Activated B cell treated with CpG ODN at 0.5 μM for 24 hours (primary cell): ENCODE measurements around the gene RRAS. TPM values are rescaled to one million over a fixed set of nuclear protein-coding genes. Genes with fewer than 3 reads are reported as not detected.

Experiments used
- ATAC-seq: fragments of 200-7000 bp; cut with Tn5 transposase; one replicate; pipeline ENCODE4 v1.10.0; 2021; ENCODE audit warnings: low read depth, mild to moderate bottlenecking, moderate library complexity
- CTCF ChIA-PET: fragments of 350-600 bp; sonication (Branson Sonifier 250); formaldehyde crosslinking; loops from one replicate; lab custom pipeline; 2021; ENCODE audit warnings: antibody characterized with exemption; lab: Charles Lee
- POLR2A ChIA-PET: fragments of 350-600 bp; sonication (Branson Sonifier 250); formaldehyde crosslinking; loops from one replicate; lab custom pipeline; 2021; ENCODE audit warnings: antibody characterized with exemption; lab: Charles Lee
- DNase-seq: peaks from one replicate; pipeline ENCODE4 v3.0.0; 2022
- H3K27ac Mint-ChIP-seq: one replicate; pipeline ENCODE4 v1.8.0; 2020; ENCODE audit warnings: mixed read lengths
- H3K27me3 Mint-ChIP-seq: one replicate; pipeline ENCODE4 v1.8.0; 2021; ENCODE audit warnings: mixed read lengths
- H3K36me3 Mint-ChIP-seq: one replicate; pipeline ENCODE4 v1.8.0; 2021; ENCODE audit warnings: low read depth, mixed read lengths
- H3K4me1 Mint-ChIP-seq: one replicate; pipeline ENCODE4 v1.8.0; 2021; ENCODE audit warnings: mixed read lengths
- H3K4me3 Mint-ChIP-seq: one replicate; pipeline ENCODE4 v1.8.0; 2020; ENCODE audit warnings: mild to moderate bottlenecking, mixed read lengths
- H3K9me3 Mint-ChIP-seq: one replicate; pipeline ENCODE4 v1.8.0; 2020; ENCODE audit warnings: mixed read lengths
- CTCF ChIP-seq: fragments of 200-600 bp; IDR thresholded peaks from one replicate; pipeline ENCODE4 v1.8.0; 2022; ENCODE audit warnings: antibody characterized with exemption, mild to moderate bottlenecking
- intact Hi-C: fragments of 100-400 bp; cut with micrococcal nuclease; formaldehyde crosslinking; loops from one replicate; pipeline ENCODE4 v1.15.1; 2024
- total RNA-seq: library from RNA; stranded (reverse); gene quantifications from 2 replicates; pipeline ENCODE4 v1.2.3, GENCODE V29; 2022

Gene RRAS
- total RNA-seq, 1 donor from 2014 or later: 5.1 TPM

- Mint-ChIP-seq H3K36me3 (peaks cover 26% of the 10 kb centered on the region), H3K27me3 (no peaks in the 10 kb centered on the region), H3K4me1 (peaks cover 70% of the 10 kb centered on the region), H3K9me3 (no peaks in the 10 kb centered on the region), H3K4me3 (peak overlapping the region; percentile 99), H3K27ac (peak overlapping the region; percentile 99)
- intact Hi-C loops: loop anchor here (1.0 to 10.0 kb wide), 13 partner anchors 12 to 1040 kb away; partner anchors contain the start of genes AKT1S1, ALDH16A1, BCL2L12 and DBP
- no peak for TF ChIP-seq CTCF
- ChIA-PET POLR2A (interaction anchor here (0.5 to 6.4 kb wide), 30 partner anchors 12 to 1352 kb away, joined by 3 to 97 read pairs (median 4); partner anchors contain the start of genes AKT1S1, ALDH16A1, AP2A1 and ATF5), CTCF (interaction anchor here (1.0 to 4.7 kb wide), 5 partner anchors 13 to 170 kb away, joined by 4 to 25 read pairs (median 8); partner anchors contain the start of gene RRAS)
- peak; percentile 67 for ATAC-seq
- DNase-seq: peak; percentile 93
Observed at GRCh38 chr19:49676784-49677230, 36.9 kb upstream of the RRAS start.

DNA sequence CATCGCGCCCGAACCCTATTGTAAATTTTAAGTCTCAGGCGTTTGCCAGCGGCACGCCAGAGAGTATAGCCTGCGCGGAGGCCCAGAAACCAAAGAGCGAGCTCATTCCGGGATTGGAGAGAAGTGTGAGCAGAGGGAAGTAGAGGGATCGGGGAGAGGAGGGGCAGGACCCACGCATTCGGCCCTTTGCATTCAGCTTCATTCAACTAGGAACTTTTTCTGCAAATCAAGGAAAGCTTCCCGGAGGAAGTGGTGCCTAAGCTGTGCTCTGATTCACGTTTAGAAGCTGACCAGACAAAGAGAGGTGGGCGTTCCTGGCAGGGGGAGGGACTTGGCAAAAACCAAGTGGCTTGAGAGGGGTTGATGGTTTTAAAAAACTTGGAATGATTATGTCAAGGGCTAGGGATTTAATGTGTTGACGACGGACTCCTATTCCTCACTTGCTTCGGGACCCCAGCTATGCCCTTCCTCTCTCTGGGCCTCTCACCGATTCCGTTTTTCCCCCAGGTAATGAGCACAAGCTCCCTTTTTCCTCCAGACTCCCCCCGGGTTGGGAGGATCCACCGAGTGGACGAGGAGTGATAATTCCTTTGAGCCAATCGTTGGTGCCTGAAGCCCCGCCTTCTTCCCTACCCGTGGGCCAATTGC is 36.3 kb upstream of the RRAS start:
- no peak for TF ChIP-seq CTCF
- CTCF ChIA-PET: interaction anchor here (1.0 to 4.7 kb wide), 5 partner anchors 12 to 170 kb away, joined by 4 to 25 read pairs (median 8); partner anchors contain the start of gene RRAS
- H3K4me3 Mint-ChIP-seq: peak overlapping the region; percentile 99
- POLR2A ChIA-PET: interaction anchor here (0.5 to 6.4 kb wide), 28 partner anchors 12 to 1351 kb away, joined by 3 to 97 read pairs (median 6); partner anchors contain the start of genes AKT1S1, ALDH16A1, AP2A1 and ATF5
- DNase-seq (peak; percentile 39), ATAC-seq (peak; percentile 9)
- no peaks in the 10 kb centered on the region for H3K9me3 Mint-ChIP-seq
- peak overlapping the region; percentile 99 for H3K27ac Mint-ChIP-seq
- peaks cover 70% of the 10 kb centered on the region for H3K4me1 Mint-ChIP-seq
- peaks cover 25% of the 10 kb centered on the region for H3K36me3 Mint-ChIP-seq
- H3K27me3 Mint-ChIP-seq: no peaks in the 10 kb centered on the region
- intact Hi-C loops: loop anchor here (1.0 to 10.0 kb wide), 9 partner anchors 141 to 1039 kb away; partner anchors contain the start of genes AKT1S1, ALDH16A1, DBP and GYS1

DNA sequence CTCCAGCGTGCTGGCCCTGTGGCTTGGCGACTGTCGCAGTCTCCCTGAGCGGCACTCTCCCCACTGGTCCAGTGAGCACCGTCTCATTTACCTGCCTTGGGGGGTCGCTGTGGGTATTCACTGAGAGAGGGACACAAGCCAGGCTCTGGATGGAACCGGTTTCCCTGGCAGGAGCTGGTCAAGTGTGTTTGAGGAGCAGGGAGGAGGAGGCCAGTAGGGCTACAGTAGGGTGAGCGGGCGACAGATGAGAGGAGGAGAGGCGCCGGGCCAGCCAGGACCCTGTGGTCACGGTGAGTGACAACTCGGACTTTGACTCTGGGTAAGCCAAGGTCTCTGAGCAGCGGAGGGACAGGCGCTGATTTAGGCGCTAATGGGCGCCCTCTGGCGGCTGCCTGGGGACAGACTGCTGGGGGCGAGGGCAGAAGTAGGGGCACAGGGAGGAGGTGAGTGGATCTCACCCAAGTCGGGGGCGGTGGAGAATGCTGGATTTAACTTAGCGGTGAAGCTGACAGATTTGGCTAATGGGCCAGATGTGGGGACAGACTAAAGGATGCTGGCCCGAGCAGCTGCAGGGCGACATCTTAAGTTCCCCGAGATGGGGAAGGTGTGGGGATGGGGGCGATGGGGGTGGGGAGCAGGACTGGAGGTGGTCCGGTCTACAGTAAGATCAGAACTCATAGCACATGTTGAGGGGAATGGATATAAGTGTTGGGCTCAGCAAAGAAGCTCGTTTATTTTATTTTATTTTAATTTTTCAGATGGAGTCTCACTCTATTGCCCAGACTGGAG is 32.4 kb upstream of the RRAS start:
- H3K36me3 Mint-ChIP-seq: peaks cover 15% of the 10 kb centered on the region
- H3K9me3 Mint-ChIP-seq: no peaks in the 10 kb centered on the region
- DNase-seq: peak; percentile 70
- ChIA-PET CTCF (interaction anchor here (0.9 to 2.2 kb wide), 5 partner anchors 8 to 166 kb away, joined by 3 to 13 read pairs (median 4); no protein-coding TSS in a partner anchor), POLR2A (interaction anchor here (0.6 to 1.8 kb wide), 5 partner anchors 29 to 117 kb away, joined by 3 to 6 read pairs (median 4); partner anchors contain the start of gene SCAF1)
- intact Hi-C loops: loop anchor here (10.0 kb wide), 1 partner anchor 678 kb away; the partner anchor contains the start of genes GYS1 and RUVBL2
- H3K4me3 Mint-ChIP-seq: peak overlapping the region; percentile 52
- peak overlapping the region; percentile 70 for H3K27ac Mint-ChIP-seq
- TF ChIP-seq CTCF: peak; percentile 27
- H3K4me1 Mint-ChIP-seq: peaks cover 41% of the 10 kb centered on the region
- no peaks in the 10 kb centered on the region for H3K27me3 Mint-ChIP-seq
- no peak for ATAC-seq

DNA sequence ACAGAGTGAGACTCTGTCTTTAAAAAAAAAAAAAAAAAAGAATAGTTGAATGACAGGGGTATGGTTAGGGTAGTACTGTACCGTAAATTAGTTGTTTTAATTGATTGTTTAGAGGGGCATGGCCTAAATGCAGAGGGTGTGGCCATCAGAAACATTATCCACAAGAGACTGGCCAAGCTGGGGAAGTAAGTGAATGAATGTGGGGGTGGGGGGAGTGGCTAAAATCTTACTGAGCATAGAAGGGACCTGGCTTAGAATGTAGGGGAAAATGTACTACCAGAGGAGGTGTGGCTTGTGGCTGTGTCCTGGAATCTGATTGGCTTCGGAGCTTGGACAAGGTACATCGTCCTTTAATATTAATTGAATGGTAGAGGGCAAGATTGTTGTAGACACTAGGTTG is 29.6 kb upstream of the RRAS start:
- intact Hi-C loops: no loop called here
- POLR2A ChIA-PET: interaction anchor here (0.5 to 0.7 kb wide), 3 partner anchors 107 to 120 kb away, joined by 3 to 8 read pairs (median 5); no protein-coding TSS in a partner anchor
- no peak for DNase-seq
- H3K9me3 Mint-ChIP-seq: no peaks in the 10 kb centered on the region
- CTCF ChIA-PET: no interaction called here
- no peak for ATAC-seq
- H3K4me3 Mint-ChIP-seq: no peak overlapping the region
- no peak for TF ChIP-seq CTCF
- peaks cover 22% of the 10 kb centered on the region for H3K36me3 Mint-ChIP-seq
- H3K4me1 Mint-ChIP-seq: peaks cover 44% of the 10 kb centered on the region
- H3K27ac Mint-ChIP-seq: no peak overlapping the region
- no peaks in the 10 kb centered on the region for H3K27me3 Mint-ChIP-seq
